NCI-H345 treated with DMSO at 0.1 percent for 48 hours (cell line): Measurements from ENCODE around the gene OBSCN.

ENCODE experiments used
- DNase-seq: peaks from one replicate; lab custom pipeline; 2025; ENCODE audit not compliant: unreplicated experiment; lab: John Stamatoyannopoulos, UW

OBSCN gene

GRCh38 chr1:228316589-228317387 is 108.9 kb downstream of the OBSCN start:
- no peak for DNase-seq

- no peak for DNase-seq
Measured at GRCh38 chr1:228317411-228317828, 109.6 kb downstream of the OBSCN start.

- DNase-seq = no peak
Measured at GRCh38 chr1:228317891-228318810, 110.3 kb downstream of the OBSCN start.

GRCh38 chr1:228318823-228319241 is 111.0 kb downstream of the OBSCN start:
- no peak for DNase-seq

- no peak for DNase-seq
Measured at GRCh38 chr1:228319352-228320088, 111.7 kb downstream of the OBSCN start.

GRCh38 chr1:228320394-228320793 is 112.5 kb downstream of the OBSCN start:
- DNase-seq = no peak

GRCh38 chr1:228321435-228321834 is 113.6 kb downstream of the OBSCN start:
- no peak for DNase-seq

- no peak for DNase-seq
Measured at GRCh38 chr1:228321895-228322294, 114.1 kb downstream of the OBSCN start.

GRCh38 chr1:228323401-228323800 is 115.6 kb downstream of the OBSCN start:
- DNase-seq = no peak

- no peak for DNase-seq
Measured at GRCh38 chr1:228325267-228325666, 117.4 kb downstream of the OBSCN start.

- no peak for DNase-seq
Measured at GRCh38 chr1:228329887-228330286, 122.0 kb downstream of the OBSCN start.

- no peak for DNase-seq
Measured at GRCh38 chr1:228332797-228333738, 125.2 kb downstream of the OBSCN start.

- no peak for DNase-seq
Measured at GRCh38 chr1:228333739-228334115, 125.9 kb downstream of the OBSCN start.

GRCh38 chr1:228334226-228334935 is 126.5 kb downstream of the OBSCN start:
- no peak for DNase-seq

GRCh38 chr1:228334954-228335353 is 127.1 kb downstream of the OBSCN start:
- DNase-seq = no peak

GRCh38 chr1:228335406-228336307 is 127.8 kb downstream of the OBSCN start:
- no peak for DNase-seq

- DNase-seq = no peak
Measured at GRCh38 chr1:228336308-228337030, 128.6 kb downstream of the OBSCN start.

- DNase-seq = no peak
Measured at GRCh38 chr1:228337031-228337564, 129.3 kb downstream of the OBSCN start.
